Ramos (cell line): ENCODE data around the gene BRICD5.
"Not testable (repeated sequence)": the region's sequence is repeated elsewhere in the genome, so short reads cannot be mapped to it uniquely, and the experiment has no call there.

Experiments used
- in situ Hi-C: fragments of 300-500 bp; cut with MboI; formaldehyde crosslinking; loops from one replicate; pipeline ENCODE4 v1.14.3; 2022; ENCODE audit warnings: low sequenced_read_pairs; ENCODE audit not compliant: unreplicated experiment

BRICD5 gene

DNA sequence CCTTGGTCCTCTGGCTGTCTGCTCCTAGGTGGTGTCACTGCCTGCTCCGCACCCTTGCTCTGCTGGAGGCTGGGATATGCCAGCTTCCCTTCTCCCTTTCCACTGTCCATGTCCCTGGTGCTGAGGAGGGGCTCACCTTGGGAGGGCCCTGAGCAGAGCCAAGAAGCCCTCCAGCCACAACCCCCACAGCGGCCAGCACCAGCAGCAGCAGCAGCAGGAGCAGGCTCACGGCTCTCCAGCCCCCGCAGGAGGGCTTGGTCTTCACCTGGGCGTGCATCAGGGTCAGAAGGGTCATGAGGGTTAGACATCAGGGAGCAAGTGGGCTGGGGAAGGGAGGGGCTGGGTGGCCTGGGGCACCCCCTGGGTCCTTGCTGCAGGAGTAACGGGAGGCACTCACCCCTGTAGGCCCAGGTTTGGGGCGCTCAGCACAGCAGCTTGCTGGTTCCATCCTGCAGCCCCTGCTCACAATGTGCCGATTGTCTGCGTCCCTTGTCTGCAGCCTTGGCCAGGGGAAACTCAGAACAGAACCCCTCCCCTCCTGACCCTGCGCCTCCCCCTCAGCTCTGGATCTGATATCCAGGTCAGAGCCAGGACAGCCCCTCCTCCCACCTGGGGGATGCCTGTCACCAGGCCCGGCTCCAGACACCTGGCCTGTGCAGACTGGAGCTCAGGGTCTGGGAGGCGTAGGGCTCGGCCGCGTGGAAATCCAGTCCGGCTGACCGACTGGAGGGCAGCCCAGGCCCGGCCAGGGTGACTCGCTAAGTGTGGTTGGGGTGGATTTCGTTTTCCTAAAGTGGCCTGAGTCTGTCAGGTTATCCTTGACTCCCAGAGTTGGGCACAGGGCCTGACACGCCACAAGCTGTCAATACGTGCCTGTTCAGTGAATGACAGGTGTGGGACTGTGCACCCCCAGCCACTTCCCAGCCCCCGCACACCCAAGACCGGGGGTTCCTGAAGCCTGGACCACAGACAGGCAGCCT, at the start of gene BRICD5:
Gene BRICD5, minus strand, starts transcription at position 478 of the 980 bp plus-strand sequence. Its CDS starts 30 bp downstream, at position 448.
- in situ Hi-C loops = no loop called here

- in situ Hi-C loops = no loop called here
Observed at GRCh38 chr16:2260250-2260649, 49.6 kb upstream of the BRICD5 start.

GRCh38 chr16:2258530-2258929, 47.9 kb upstream of the BRICD5 start:
- in situ Hi-C loops = not testable (repeated sequence)

GRCh38 chr16:2257726-2258125, 47.1 kb upstream of the BRICD5 start:
- in situ Hi-C loops = no loop called here

DNA sequence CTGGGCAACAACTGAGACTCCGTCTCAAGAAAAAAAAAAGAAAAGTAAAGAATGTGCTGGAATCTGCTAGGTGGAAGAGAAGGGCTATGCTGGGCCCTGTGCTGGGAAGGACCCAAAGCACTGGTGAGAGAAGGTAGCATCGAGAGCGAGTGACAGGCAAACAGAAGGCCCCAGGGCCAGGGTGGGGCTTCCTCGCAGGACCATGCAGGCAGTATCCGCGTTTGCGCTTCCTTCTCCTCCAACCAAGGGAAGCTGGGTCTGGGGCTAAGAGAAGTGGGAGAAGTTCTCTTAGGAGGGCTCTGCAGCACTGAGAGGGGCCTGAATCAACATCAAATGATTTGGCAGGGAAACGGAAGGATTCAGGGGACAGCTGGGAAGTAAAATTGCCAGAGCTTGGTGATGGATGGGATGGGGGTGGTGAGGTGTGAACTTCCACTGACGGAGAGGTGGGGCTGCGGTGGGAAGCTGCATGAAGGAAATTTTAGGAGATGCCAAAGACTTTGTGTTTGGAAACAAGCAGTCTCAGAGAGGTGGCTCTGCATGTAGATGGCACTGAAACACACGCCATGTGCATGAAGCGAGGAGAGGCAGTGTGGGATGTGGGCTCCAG, 46.0 kb upstream of the BRICD5 start:
- in situ Hi-C loops = no loop called here

- in situ Hi-C loops = no loop called here
Observed at GRCh38 chr16:2253293-2253692, 42.6 kb upstream of the BRICD5 start.

GRCh38 chr16:2252806-2253148, 42.1 kb upstream of the BRICD5 start:
- in situ Hi-C loops = no loop called here

- in situ Hi-C loops = no loop called here
Observed at GRCh38 chr16:2251296-2252111, 40.8 kb upstream of the BRICD5 start, which contains the start of gene ECI1. TSS of gene ECI1 (minus strand) at chr16:2251587. CDS start at chr16:2251566, 21 bp downstream.

GRCh38 chr16:2250652-2251295, 40.1 kb upstream of the BRICD5 start:
- in situ Hi-C loops = no loop called here

DNA sequence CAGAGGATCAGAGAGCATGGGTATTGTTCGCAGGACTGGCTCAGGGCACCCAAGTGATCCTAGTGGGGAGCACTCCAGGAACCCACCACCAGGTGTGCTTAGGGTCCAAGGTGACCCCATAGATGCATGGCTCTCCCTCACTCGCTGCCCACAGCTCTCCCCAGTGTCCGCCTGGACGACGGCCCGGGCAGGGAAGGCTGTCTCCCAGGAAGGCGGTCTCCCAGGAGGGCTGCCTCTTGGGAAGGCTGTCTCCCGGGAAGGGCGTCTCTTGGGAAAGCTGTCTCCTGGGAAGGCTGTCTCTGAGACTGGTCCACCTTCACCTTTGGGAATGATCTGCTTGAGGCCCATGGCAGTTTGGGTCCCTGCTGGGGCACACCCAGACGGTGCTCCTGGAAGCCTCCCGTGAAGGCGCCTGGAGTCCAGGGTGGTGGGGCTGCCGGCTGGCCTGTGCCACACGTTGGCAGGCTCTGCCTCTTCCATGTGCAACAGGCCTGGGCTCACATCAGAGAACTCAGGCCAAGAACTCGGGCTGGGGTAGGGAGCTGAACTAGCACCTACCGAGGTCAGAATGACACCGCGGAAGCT, 35.7 kb upstream of the BRICD5 start:
- in situ Hi-C loops = no loop called here

DNA sequence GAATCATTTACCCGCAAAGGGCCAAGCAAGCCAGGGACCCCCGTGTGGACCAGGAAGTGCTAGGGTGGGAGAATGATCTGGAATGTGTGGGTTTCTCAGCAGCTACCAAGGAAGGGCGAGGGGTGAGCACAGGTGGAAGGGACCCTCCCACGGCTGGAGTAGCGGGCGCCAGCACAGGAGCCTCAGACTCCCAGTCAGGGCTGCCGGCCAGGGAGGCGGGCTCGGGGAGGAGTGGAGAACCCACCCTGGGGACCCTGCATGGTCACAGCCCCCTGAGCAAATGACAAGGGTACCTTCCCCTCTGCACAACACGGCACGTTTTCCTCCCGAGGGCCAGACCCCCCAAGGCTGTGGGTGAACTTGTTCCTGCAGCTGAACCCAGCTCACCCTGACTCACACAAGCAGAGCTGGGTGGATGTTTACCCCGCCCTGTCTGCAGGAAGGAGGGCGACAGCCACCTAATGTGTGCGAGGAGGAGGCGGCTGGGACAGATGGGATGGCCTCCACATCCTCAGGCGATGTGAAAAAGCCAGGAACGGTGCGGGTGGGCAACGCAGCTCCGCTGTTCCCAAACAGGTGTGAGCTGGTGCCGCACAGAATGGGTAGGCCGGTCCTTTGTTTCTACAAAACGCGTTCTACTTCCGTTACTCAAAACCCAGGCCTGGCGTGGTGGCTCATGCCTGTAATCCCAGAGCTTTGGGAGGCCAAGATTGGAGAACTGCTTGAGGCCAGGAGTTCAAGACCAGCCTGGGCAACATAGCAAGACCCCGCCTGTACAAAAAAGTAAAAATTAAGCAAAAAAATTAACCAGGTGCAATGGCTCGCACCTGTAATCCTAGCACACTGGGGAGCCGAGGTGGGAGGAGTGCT, 34.5 kb upstream of the BRICD5 start:
- in situ Hi-C loops = no loop called here

- in situ Hi-C loops = no loop called here
Observed at GRCh38 chr16:2244301-2244700, 33.6 kb upstream of the BRICD5 start.

DNA sequence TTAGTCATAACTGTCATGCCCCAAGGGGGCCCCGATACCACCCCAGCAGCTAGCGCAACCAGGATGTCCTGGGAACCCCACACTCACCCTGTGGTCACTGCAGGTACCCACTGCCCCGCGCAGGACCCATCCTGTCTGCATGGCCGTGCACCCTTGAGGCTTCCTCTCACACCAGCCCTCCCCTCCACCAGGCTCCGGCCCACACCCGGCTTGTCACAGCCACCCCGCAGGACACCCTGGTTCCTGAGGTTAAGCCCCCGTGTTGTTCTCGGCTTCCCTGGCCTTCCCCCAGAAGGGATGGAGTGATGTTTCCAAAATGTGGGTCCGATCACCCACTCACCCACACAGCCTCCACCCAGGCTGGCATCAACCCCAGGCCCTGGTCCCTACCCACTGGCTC, 33.1 kb upstream of the BRICD5 start:
- in situ Hi-C loops = no loop called here

DNA sequence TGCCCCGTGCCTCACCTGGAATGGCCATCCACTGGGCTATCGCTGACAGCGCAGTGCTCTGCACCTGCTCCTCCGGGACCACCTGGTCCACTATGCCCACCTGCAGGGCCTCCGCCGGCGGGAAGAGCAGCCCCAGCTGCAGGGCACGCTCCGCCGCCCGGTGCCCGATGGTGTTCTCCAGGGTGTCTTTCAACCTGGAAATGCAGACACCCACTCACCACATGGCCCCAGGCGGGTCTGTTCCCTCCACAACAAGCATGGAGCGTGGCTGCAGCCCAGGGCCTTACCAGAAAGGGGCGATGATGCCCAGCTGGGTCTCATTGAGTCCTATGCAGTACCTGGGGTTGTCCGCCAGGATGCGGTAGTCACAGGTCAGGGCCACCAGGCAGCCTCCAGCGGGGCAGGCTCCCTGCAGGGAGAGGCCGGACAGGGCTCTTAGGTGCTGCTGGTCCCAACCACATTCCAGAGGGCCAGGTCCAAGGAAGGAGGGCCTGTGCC, 32.4 kb upstream of the BRICD5 start:
- in situ Hi-C loops = no loop called here

- in situ Hi-C loops = no loop called here
Observed at GRCh38 chr16:2242598-2242997, 31.9 kb upstream of the BRICD5 start.

DNA sequence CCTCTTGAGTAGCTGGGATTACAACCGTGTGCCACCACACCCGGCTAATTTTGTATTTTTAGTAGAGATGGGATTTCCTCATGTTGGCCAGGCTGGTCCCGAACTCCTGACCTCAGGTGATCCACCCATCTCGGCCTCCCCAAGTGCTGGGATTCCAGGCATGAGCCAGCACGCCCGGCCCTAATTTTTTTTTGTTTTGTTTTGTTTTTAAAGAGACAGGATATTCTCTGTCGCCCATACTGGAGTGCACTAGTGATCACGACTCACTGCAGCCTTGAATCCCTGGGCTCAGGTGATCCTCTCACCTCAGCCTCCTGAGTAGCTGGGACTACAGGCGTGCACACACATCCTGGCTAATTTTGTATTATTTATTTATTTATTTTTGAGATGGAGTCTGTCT, 29.7 kb upstream of the BRICD5 start:
- in situ Hi-C loops = not testable (repeated sequence)

DNA sequence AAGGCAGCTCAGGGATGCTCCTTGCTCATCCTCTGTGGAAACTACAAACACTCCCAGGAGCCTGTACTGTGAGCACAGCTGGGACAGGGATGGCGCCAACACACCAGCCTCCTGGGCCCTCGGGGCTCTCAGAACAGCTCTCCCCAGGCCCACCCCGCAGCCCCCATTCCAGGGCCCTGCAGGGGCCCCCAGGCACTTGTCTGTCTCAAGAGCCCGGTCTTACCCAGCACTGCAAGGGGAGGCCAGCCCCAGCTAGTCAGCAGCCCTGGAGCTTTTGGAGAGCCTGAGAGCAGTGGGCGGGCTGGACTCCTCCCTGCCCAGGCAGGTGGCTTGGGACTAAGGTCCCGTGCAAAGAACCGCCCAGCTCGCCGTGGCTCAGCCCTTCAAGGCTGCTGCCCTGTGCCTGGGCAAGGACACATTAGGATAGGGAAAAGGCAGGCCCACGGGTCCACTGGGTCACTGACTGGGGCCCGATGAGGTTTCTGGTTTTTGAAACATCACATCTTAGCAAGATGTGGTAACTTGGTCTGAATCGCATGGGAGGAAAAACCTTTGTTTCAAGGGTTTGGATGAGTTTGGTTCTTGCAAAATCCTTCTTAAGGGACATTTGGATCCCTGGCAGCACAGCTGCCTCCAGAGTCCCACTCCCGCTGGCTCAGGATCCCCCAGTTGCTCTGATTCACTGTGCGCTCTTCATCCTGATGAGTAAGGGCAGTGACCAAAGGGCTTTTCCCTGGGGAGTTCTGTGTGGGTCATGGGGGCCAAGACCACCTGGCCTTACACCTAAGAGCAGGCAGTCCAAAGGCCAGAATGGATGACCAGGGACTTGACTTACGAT, 28.4 kb upstream of the BRICD5 start:
- in situ Hi-C loops = no loop called here
